IPS-15b (cell line): ENCODE measurements around the gene INPP5F.

Experiments used
- H3K27me3 ChIP-seq: one replicate; pipeline ENCODE4 v1.6.1; 2013; ENCODE audit warnings: low read length; ENCODE audit not compliant: control insufficient read depth, insufficient read depth
- H3K36me3 ChIP-seq: one replicate; pipeline ENCODE4 v1.6.1; 2013; ENCODE audit warnings: low read length; ENCODE audit not compliant: control insufficient read depth, insufficient read depth
- H3K4me1 ChIP-seq: one replicate; pipeline ENCODE4 v1.6.1; 2013; ENCODE audit warnings: mild to moderate bottlenecking, low read length; ENCODE audit not compliant: control insufficient read depth, insufficient read depth
- H3K4me3 ChIP-seq: one replicate; pipeline ENCODE4 v1.5.1; 2013; ENCODE audit warnings: low read depth, low read length
- H3K9ac ChIP-seq: one replicate; pipeline ENCODE4 v1.6.1; 2013; ENCODE audit warnings: low read depth, mild to moderate bottlenecking, low read length
- H3K9me3 ChIP-seq: one replicate; pipeline ENCODE4 v1.6.1; 2013; ENCODE audit warnings: mild to moderate bottlenecking, low read length; ENCODE audit not compliant: control insufficient read depth, insufficient read depth

The INPP5F gene

GRCh38 chr10:119815671-119816070 is 89.8 kb downstream of the INPP5F start:
- Histone ChIP-seq H3K9ac (no peak overlapping the region), H3K36me3 (peaks cover 3% of the 10 kb centered on the region), H3K4me1 (peaks cover 7% of the 10 kb centered on the region), H3K4me3 (no peak overlapping the region), H3K9me3 (no peaks in the 10 kb centered on the region), H3K27me3 (no peaks in the 10 kb centered on the region)

DNA sequence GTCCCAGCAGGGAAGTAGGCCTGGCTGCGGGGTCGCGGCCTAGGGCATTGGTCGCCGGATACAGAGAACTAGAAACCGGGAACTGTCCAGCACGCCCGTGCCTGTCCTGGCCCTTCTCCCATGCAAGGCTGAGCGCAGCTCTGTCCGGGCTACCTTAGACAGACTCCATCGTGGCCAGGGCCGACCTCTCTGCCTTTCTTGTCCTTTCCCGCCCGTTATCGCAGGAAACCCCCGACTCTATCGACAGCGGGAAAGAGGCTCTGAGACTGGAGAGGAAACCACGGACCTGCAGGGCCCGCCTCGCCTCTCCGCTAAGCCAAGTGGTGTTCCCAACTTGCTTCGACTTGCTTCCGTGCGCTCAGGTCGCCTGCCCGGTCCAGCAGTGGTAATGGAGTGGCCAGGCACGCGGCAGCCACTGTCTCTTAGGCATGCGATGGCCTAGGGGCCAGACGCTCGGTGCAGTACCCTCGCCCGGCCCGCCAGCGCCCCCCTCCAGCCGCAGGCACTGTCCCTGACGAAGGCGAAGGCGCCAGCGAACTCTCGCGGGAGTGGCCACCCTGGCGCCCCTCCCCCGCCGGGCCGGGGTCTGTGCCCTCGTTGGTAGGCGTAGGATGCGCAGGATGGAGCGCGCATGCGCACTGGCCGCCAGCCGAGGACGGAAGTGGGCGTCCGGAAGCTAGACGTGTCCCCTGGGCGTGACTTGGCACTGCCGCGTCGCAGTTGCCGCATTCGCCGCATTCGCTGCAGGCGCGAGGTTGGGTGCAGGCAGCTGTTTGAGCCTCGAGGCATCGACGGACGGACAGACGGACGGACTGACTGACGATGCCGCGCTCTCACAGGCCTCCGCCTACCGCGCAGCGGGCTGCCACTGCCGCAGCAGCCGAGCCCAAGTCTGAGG is 92.4 kb downstream of the INPP5F start:
- Histone ChIP-seq H3K4me3 (no peak overlapping the region), H3K9me3 (no peaks in the 10 kb centered on the region), H3K9ac (no peak overlapping the region), H3K27me3 (no peaks in the 10 kb centered on the region), H3K36me3 (no peaks in the 10 kb centered on the region), H3K4me1 (peaks cover 7% of the 10 kb centered on the region)

GRCh38 chr10:119818889-119819270 is 93.0 kb downstream of the INPP5F start:
- Histone ChIP-seq H3K4me3 (no peak overlapping the region), H3K27me3 (no peaks in the 10 kb centered on the region), H3K4me1 (peaks cover 7% of the 10 kb centered on the region), H3K36me3 (no peaks in the 10 kb centered on the region), H3K9ac (no peak overlapping the region), H3K9me3 (no peaks in the 10 kb centered on the region)

DNA sequence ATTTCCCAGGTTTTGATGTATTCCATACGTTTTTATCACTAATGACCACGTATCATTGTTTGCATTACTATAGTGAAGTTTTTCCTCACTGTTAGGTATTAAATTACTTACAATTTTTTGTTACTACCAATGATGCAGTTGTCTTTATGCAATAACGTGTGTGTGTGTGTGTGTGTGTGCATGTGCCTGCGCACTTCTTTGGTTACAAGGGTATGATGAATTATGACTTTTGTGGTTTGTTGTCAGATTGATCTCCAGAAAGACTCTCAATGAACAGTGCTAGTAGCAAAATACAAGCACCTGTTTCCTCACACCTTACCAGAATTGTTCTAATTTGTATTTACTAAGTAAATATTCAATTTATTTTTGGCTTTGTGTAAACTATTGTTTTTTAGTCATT is 95.3 kb downstream of the INPP5F start:
- no peaks in the 10 kb centered on the region for H3K36me3 ChIP-seq
- no peaks in the 10 kb centered on the region for H3K9me3 ChIP-seq
- no peak overlapping the region for H3K9ac ChIP-seq
- peaks cover 7% of the 10 kb centered on the region for H3K4me1 ChIP-seq
- no peaks in the 10 kb centered on the region for H3K27me3 ChIP-seq
- no peak overlapping the region for H3K4me3 ChIP-seq

- Histone ChIP-seq H3K36me3 (peaks cover 9% of the 10 kb centered on the region), H3K9ac (no peak overlapping the region)
Measured at GRCh38 chr10:119824299-119824698, 98.4 kb downstream of the INPP5F start.

GRCh38 chr10:119826771-119827170 is 100.9 kb downstream of the INPP5F start:
- H3K36me3 ChIP-seq, result peaks cover 9% of the 10 kb centered on the region

More at GRCh38 chr10:119824299-119824698, 98.4 kb downstream of the INPP5F start:
- Histone ChIP-seq H3K9me3 (no peaks in the 10 kb centered on the region), H3K27me3 (no peaks in the 10 kb centered on the region), H3K4me1 (peaks cover 3% of the 10 kb centered on the region), H3K4me3 (no peak overlapping the region)

DNA sequence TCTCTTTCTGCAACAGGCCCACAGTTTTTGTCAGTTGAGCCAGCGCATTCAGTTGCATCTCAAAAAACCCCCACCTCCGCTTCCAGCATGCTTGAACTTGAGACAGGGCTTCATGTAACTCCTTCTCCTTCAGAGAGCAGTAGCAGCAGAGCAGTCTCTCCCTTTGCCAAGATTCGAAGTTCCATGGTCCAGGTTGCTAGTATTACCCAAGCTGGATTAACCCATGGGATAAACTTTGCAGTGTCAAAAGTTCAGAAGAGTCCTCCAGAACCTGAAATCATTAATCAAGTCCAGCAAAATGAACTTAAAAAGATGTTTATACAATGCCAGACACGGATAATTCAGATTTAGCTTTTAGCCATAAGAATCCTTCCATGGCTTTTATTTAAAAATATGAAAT is 101.6 kb downstream of the INPP5F start:
- peaks cover 9% of the 10 kb centered on the region for H3K36me3 ChIP-seq
- no peaks in the 10 kb centered on the region for H3K9me3 ChIP-seq
- no peak overlapping the region for H3K9ac ChIP-seq
- no peaks in the 10 kb centered on the region for H3K27me3 ChIP-seq
- H3K4me1 ChIP-seq, result no peaks in the 10 kb centered on the region
- no peak overlapping the region for H3K4me3 ChIP-seq

More at GRCh38 chr10:119826771-119827170, 100.9 kb downstream of the INPP5F start:
- no peak overlapping the region for H3K9ac ChIP-seq
- no peaks in the 10 kb centered on the region for H3K4me1 ChIP-seq
- H3K9me3 ChIP-seq, result no peaks in the 10 kb centered on the region
- H3K27me3 ChIP-seq, result no peaks in the 10 kb centered on the region
- no peak overlapping the region for H3K4me3 ChIP-seq

GRCh38 chr10:119829429-119829828 is 103.6 kb downstream of the INPP5F start:
- H3K4me3 ChIP-seq, result no peak overlapping the region
- H3K27me3 ChIP-seq, result no peaks in the 10 kb centered on the region
- no peak overlapping the region for H3K9ac ChIP-seq
- H3K36me3 ChIP-seq, result peaks cover 18% of the 10 kb centered on the region
- no peaks in the 10 kb centered on the region for H3K9me3 ChIP-seq
- H3K4me1 ChIP-seq, result no peaks in the 10 kb centered on the region

DNA sequence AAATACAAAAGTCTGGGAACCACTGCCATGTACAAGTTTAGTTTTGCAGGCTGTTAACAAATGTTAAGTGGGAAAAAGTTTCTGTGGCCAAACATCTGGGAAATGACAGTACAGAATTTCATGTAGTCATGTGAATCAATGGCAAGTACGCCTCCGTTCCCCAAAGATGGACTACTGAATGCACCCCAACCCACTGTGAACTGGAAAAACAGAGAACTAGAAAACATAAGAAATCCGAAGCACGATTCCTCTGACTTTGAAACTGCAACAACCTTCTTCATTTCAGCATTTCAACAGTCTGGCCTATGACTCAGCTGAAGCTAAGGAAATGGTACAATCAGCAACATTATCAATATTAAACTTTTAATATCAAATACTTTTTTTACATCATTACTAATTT is 105.0 kb downstream of the INPP5F start:
- Histone ChIP-seq H3K9me3 (no peaks in the 10 kb centered on the region), H3K36me3 (peaks cover 21% of the 10 kb centered on the region), H3K4me1 (no peaks in the 10 kb centered on the region), H3K4me3 (no peak overlapping the region), H3K27me3 (no peaks in the 10 kb centered on the region), H3K9ac (no peak overlapping the region)

- Histone ChIP-seq H3K9me3 (no peaks in the 10 kb centered on the region), H3K36me3 (peaks cover 21% of the 10 kb centered on the region), H3K27me3 (no peaks in the 10 kb centered on the region), H3K4me1 (no peaks in the 10 kb centered on the region), H3K4me3 (no peak overlapping the region), H3K9ac (no peak overlapping the region)
Measured at GRCh38 chr10:119831656-119832055, 105.8 kb downstream of the INPP5F start.

GRCh38 chr10:119832951-119833350 is 107.1 kb downstream of the INPP5F start:
- Histone ChIP-seq H3K36me3 (peaks cover 22% of the 10 kb centered on the region), H3K27me3 (no peaks in the 10 kb centered on the region), H3K4me3 (no peak overlapping the region), H3K9ac (no peak overlapping the region), H3K4me1 (no peaks in the 10 kb centered on the region), H3K9me3 (no peaks in the 10 kb centered on the region)

DNA sequence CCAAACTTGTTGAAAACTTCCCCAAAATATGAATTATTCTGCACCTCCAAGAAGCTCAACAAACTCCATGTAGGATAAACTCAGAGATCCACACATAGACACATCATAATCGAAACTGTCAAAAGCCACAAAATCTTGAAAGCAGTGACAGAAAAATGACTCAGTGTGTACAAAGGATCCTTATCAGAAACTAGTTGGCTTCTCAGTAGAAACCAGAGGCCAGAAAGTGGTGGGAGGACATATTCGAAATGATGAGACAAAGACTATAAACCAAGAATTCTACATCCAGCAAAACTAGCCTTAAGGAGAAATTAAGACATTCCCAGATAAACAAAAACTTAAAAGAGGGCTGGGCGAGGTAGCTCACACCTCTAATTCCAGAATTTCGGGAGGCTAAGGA is 108.3 kb downstream of the INPP5F start:
- Histone ChIP-seq H3K4me3 (no peak overlapping the region), H3K9me3 (no peaks in the 10 kb centered on the region), H3K27me3 (no peaks in the 10 kb centered on the region), H3K9ac (no peak overlapping the region), H3K36me3 (peaks cover 18% of the 10 kb centered on the region), H3K4me1 (no peaks in the 10 kb centered on the region)
